Measurements from ENCODE around the gene GAK.
A peak's percentile ranks its signal among the peaks of the same experiment; 100 is the strongest.

The GAK gene

GRCh38 chr4:971666-972500 is 39.8 kb upstream of the GAK start:
- H3K4me3 ChIP-seq (ENCODE audit: control insufficient read depth, low read depth, low read length) = peak overlapping the region; percentile 52
- no peak for TF ChIP-seq CTCF (conservative IDR thresholded peaks at IDR 0.05; ENCODE audit: control insufficient read depth, insufficient read depth, low read depth, low read length)
- no peak for DNase-seq (ENCODE audit: low read depth)

- DNase-seq (ENCODE audit: low read depth) = no peak
- no peak overlapping the region for H3K4me3 ChIP-seq (ENCODE audit: control insufficient read depth, low read depth, low read length)
- TF ChIP-seq CTCF (conservative IDR thresholded peaks at IDR 0.05; ENCODE audit: control insufficient read depth, insufficient read depth, low read depth, low read length) = no peak
These were observed 38.9 kb upstream of the GAK start for GRCh38 chr4:970854-971520.

GRCh38 chr4:970046-970745 is 38.1 kb upstream of the GAK start:
- no peak for DNase-seq (ENCODE audit: low read depth)
- no peak for TF ChIP-seq CTCF (conservative IDR thresholded peaks at IDR 0.05; ENCODE audit: control insufficient read depth, insufficient read depth, low read depth, low read length)

GRCh38 chr4:968621-969394 is 36.7 kb upstream of the GAK start:
- no peak for DNase-seq (ENCODE audit: low read depth)
- no peak for TF ChIP-seq CTCF (conservative IDR thresholded peaks at IDR 0.05; ENCODE audit: control insufficient read depth, insufficient read depth, low read depth, low read length)

More at GRCh38 chr4:970046-970745, 38.1 kb upstream of the GAK start:
- no peak overlapping the region for H3K4me3 ChIP-seq (ENCODE audit: control insufficient read depth, low read depth, low read length)

GRCh38 chr4:968221-968620 is 36.1 kb upstream of the GAK start:
- DNase-seq (ENCODE audit: low read depth) = no peak
- no peak for TF ChIP-seq CTCF (conservative IDR thresholded peaks at IDR 0.05; ENCODE audit: control insufficient read depth, insufficient read depth, low read depth, low read length)
- no peak overlapping the region for H3K4me3 ChIP-seq (ENCODE audit: control insufficient read depth, low read depth, low read length)

More at GRCh38 chr4:968621-969394, 36.7 kb upstream of the GAK start:
- H3K4me3 ChIP-seq (ENCODE audit: control insufficient read depth, low read depth, low read length) = no peak overlapping the region
